ENCODE data around the gene ACBD4.

ACBD4 gene

DNA sequence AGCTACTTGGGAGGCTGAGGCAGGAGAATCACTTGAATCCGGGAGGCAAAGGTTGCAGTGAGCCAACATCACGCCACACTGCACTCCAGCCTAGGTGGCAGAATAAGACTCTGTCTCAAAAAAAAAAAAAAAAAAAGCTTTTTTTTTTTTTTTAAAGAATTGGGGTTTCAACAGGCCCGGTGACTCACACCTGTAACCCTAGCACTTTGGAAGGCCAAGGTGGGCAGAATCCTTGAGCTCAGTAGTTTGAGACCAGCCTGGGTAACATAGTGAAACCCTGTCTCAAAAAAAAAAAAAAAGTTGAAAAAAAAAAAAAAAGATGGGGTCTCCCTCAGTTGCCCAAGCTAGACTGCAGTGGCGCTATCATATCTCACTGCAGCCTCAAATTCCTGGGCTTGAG is 19.5 kb downstream of the ACBD4 start:
- DNase-seq (ENCODE audit: low read depth), result no peak
- TF ChIP-seq, protein P1, sequence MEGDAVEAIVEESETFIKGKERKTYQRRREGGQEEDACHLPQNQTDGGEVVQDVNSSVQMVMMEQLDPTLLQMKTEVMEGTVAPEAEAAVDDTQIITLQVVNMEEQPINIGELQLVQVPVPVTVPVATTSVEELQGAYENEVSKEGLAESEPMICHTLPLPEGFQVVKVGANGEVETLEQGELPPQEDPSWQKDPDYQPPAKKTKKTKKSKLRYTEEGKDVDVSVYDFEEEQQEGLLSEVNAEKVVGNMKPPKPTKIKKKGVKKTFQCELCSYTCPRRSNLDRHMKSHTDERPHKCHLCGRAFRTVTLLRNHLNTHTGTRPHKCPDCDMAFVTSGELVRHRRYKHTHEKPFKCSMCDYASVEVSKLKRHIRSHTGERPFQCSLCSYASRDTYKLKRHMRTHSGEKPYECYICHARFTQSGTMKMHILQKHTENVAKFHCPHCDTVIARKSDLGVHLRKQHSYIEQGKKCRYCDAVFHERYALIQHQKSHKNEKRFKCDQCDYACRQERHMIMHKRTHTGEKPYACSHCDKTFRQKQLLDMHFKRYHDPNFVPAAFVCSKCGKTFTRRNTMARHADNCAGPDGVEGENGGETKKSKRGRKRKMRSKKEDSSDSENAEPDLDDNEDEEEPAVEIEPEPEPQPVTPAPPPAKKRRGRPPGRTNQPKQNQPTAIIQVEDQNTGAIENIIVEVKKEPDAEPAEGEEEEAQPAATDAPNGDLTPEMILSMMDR (IDR thresholded peaks at IDR 0.05; ENCODE audit: low read depth, low read length, missing control alignments), result no peak
- in situ Hi-C loops (cut with HindIII; ENCODE audit: low sequenced_read_pairs), result no loop called here
- H3K4me3 ChIP-seq (ENCODE audit: low read depth, low read length), result no peak overlapping the region

DNA sequence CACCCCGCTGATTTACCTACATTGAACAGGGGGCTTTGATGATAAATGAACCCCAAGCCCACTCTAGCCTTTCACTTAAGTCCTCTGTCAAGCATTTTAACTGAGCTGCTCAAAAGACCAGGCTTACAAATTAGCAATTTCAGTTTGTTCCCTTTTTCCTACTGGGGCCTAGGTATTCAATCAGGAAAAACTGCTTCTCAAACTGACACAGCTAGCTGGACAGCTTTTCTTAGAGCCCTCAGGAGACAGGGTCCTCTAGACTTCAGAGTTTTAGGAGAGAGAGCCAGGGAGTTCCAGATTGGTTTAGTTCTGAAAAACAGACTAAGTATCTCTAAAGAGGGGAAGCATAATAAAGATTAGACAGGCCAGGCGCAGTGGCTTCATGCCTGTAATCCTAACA is 20.0 kb downstream of the ACBD4 start:
- no peak for DNase-seq (ENCODE audit: low read depth)
- in situ Hi-C loops (cut with HindIII; ENCODE audit: low sequenced_read_pairs), result no loop called here
- TF ChIP-seq, protein P1 (IDR thresholded peaks at IDR 0.05; ENCODE audit: low read depth, low read length, missing control alignments), result no peak
- no peak overlapping the region for H3K4me3 ChIP-seq (ENCODE audit: low read depth, low read length)

DNA sequence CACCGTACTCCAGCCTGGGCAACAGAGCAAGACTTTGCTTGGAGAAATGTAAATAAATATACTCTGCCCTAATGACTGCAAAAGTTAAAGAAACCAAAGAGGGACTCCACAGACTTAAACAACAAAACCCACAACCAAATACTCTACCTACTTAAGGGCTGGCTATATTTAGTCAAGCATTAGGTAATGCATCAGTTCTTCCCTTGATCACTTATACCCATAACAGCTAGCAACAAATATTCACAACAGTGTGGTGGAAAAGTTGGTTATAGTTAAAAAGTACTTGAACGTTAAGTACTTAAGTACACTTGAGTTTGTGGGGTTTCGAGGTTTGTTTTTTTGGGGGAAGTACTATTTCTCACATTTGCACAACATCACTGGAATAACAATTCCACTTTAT is 20.8 kb downstream of the ACBD4 start:
- in situ Hi-C loops (cut with HindIII; ENCODE audit: low sequenced_read_pairs), result no loop called here

DNA sequence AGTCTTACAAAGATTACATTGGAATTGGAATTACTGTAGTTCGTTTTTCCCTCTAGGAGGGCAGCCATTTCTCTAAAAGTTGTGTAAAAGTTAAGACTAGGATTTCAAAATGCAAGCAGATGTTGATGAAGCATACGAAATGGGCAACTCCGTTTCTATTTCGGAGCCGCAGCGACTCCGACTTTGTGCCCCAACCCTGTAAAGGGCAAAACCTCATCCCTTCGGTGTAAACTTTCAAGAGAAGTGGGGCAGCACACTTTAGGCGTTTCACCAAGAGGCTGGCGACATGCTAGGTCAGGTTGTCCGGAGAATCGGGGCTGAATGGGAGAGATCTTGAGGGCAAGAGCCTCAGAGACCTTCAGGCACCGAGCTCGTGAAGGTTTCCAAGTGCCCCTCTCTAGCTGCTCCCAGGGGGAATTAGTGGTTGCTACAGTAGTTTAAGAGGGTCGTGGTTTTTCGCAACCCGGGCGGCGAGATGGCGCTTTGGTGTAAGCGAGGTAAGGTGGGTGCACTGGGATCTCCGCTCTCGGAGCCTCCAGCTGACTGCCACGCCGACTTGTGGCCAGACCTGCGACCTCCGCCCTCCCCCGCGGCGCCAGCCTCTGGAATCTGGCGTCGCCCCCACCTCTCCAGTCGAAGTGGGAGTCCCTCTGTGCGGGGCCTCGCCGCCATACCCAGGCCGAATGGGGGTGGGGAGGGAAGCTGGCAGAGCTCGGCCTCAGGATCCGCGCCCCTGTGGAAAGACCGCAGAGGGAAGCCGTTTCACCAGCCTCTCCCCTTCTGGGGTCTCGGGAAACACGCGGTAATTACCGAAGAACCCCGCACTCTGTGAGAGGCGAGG is 25.2 kb downstream of the ACBD4 start:
- TF ChIP-seq, protein P1 (IDR thresholded peaks at IDR 0.05; ENCODE audit: low read depth, low read length, missing control alignments), result no peak
- H3K4me3 ChIP-seq (ENCODE audit: low read depth, low read length), result peak overlapping the region; percentile 98
- in situ Hi-C loops (cut with HindIII; ENCODE audit: low sequenced_read_pairs), result no loop called here
- DNase-seq (ENCODE audit: low read depth), result no peak

More for the DNA sequence above, 20.8 kb downstream of the ACBD4 start:
- TF ChIP-seq, protein P1 (IDR thresholded peaks at IDR 0.05; ENCODE audit: low read depth, low read length, missing control alignments), result no peak
- H3K4me3 ChIP-seq (ENCODE audit: low read depth, low read length), result no peak overlapping the region
- DNase-seq (ENCODE audit: low read depth), result no peak

DNA sequence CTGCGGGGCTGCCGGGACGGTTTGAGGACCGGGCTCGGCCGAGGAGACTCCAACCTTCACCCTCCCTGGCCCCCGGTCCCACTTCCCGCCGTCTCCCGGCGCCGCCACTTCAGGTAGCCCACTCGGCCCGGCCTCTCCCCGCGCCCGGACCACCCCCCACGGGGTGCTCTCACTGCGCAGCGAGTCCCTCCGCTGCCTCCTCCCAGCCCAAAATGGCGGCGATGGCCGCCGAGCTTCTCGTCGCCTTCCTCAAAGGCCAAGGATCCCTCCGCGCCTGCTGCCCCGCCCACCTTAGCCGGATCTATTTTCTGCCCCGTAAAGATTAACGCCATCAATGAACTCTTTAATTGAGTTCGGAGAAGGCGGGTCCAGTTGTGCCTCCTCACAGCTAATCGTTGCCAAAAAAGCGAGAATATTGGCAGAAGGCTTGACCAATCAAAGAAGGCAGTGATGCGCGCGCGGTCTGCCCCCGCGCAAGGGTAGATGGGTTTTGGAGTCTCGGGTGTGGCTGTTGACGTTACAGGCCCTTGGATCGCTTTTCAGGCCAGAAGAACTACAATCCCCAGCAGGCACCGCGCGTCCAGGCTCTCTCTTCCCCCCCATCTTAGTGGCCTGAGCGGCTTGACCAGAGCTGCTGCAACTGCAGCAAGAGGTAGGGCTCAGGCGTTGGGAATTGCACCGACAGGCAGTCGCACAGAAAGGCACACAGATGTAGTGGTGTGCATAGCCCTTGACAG is 26.0 kb downstream of the ACBD4 start, which contains the start of gene HEXIM2:
TSS of gene HEXIM2 (plus strand) at position 588 of the 737 bp plus-strand sequence. CDS start 919 bp downstream, outside the sequence.
- DNase-seq (ENCODE audit: low read depth), result peak; percentile 100
- H3K4me3 ChIP-seq (ENCODE audit: low read depth, low read length), result peak within 1 kb of the TSS; percentile 98
- TF ChIP-seq, protein P1 (IDR thresholded peaks at IDR 0.05; ENCODE audit: low read depth, low read length, missing control alignments), result no peak
- in situ Hi-C loops (cut with HindIII; ENCODE audit: low sequenced_read_pairs), result no loop called here

DNA sequence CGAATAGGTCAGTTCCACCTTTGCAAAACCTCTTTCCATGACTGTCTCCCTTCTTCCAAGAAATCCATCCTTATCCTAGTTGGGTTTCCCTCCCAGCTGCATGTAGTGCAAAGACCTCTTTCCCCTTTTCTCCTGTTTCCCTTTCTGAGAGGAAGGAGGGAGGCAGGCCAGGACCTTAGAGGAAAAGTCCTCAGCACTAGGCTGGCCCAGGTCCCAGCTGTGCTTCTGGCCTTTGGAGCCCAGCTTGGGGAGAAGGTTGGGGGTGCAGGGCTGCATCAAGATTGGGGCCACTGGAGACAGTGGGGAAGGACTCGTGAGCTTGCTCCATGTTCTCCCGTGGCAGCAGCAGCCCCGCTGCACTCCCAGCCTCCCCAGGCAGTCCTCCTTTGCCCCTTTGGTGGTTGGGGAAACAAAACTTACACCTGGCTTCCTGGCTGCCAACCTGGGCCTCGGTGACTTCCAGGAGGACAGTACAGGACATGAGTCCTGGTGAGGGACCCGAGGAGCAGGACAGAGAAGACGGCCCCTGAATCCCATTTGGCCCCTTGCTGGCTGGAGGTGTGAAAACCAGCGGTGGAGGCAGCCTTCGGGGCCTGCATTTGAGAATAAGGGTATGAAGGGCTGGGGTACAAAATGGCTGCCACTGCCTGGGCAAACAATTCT is 26.7 kb downstream of the ACBD4 start:
- peak overlapping the region; percentile 98 for H3K4me3 ChIP-seq (ENCODE audit: low read depth, low read length)
- TF ChIP-seq, protein P1 (IDR thresholded peaks at IDR 0.05; ENCODE audit: low read depth, low read length, missing control alignments), result no peak
- DNase-seq (ENCODE audit: low read depth), result no peak
- in situ Hi-C loops (cut with HindIII; ENCODE audit: low sequenced_read_pairs), result no loop called here
